Coronary artery (tissue), 2 donors: Measurements from ENCODE around the gene SAMHD1.
"Not testable (repeated sequence)": the region's sequence is repeated elsewhere in the genome, so short reads cannot be mapped to it uniquely, and the experiment has no call there.

ENCODE experiments used
- DNase-seq: peaks from one replicate; pipeline ENCODE4 v3.0.0-alpha.2; 2017; ENCODE audit warnings: low spot score
- H3K27ac ChIP-seq, 2 donors: fragments of 200-600 bp; sonication (generic); one replicate each; pipeline ENCODE4 v1.5.1; 2016 to 2019
- H3K4me3 ChIP-seq: fragments of 200-600 bp; sonication (generic); 2 replicates; pipeline ENCODE4 v1.5.1; 2016; ENCODE audit warnings: mild to moderate bottlenecking, moderate library complexity
- TF ChIP-seq, protein P1 (sequence below): fragments of 200-600 bp; sonication (generic); IDR thresholded peaks from one replicate; pipeline ENCODE4 v1.5.1; 2019; ENCODE audit warnings: antibody characterized with exemption

Gene SAMHD1

DNA sequence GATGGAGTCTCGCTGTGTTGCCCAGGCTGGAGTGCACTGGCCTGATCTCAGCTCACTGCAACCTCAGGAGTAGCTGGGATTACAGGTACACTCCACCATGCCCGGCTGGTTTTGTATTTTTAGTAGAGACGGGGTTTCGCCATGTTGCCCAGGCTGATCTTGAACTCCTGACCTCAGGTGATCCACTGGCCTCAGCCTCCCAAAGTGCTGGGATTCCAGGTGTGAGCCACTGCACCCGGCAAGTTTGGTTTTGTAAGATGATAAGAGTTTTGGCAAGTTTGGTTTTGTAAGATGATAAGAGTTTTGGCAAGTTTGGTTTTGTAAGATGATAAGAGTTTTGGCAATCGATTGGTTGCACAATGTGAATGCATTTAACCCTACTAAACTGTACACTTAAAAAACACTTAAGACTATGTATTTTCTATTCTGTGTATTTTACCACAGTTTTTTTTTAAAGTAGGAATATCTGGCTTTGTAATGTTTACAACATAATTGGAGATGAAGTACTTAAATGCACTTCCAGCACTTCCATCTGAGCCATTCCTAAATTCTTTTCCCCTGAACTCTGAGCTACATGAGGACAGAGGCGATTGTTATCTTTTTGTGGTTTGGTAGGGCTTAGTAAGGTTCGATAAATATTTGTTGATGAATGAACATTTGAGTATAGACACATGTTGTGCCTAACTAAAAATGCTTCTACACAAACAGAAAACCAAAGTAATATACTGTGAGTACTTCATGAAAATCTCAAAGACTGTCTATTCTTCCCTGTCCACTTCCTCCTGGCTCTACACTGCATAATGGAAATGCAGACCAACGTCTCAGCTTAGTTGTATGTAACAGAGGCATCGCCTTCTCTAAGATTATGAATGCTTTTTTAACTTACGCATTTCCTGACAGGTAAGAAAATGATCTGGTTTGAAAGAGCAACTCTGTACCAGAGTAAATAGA, 18.8 kb downstream of the SAMHD1 start:
- no peak for DNase-seq
- peak overlapping the region in 1 of 2 donors; percentile 38 for H3K27ac ChIP-seq
- TF ChIP-seq, protein P1, sequence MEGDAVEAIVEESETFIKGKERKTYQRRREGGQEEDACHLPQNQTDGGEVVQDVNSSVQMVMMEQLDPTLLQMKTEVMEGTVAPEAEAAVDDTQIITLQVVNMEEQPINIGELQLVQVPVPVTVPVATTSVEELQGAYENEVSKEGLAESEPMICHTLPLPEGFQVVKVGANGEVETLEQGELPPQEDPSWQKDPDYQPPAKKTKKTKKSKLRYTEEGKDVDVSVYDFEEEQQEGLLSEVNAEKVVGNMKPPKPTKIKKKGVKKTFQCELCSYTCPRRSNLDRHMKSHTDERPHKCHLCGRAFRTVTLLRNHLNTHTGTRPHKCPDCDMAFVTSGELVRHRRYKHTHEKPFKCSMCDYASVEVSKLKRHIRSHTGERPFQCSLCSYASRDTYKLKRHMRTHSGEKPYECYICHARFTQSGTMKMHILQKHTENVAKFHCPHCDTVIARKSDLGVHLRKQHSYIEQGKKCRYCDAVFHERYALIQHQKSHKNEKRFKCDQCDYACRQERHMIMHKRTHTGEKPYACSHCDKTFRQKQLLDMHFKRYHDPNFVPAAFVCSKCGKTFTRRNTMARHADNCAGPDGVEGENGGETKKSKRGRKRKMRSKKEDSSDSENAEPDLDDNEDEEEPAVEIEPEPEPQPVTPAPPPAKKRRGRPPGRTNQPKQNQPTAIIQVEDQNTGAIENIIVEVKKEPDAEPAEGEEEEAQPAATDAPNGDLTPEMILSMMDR = no peak
- H3K4me3 ChIP-seq = no peak overlapping the region

DNA sequence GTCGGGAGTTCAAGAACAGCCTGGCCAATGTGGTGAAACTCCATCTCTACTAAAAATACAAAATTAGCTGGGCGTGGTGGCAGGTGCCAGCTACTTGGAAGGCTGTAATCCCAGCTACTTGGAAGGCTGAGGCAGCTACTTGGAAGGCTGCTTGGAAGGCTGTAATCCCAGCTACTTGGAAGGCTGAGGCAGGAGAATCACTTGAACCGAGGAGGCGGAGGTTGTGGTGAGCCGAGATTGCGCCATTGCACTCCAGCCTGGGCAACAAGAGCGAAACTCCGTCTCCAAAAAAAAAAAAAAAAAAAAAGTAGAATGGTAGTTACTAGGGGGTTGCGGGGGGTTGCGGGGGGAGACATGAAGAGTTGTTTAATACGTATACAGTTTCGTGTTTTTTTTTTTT, 19.4 kb downstream of the SAMHD1 start:
- not testable (repeated sequence) for DNase-seq, H3K27ac ChIP-seq, H3K4me3 ChIP-seq

DNA sequence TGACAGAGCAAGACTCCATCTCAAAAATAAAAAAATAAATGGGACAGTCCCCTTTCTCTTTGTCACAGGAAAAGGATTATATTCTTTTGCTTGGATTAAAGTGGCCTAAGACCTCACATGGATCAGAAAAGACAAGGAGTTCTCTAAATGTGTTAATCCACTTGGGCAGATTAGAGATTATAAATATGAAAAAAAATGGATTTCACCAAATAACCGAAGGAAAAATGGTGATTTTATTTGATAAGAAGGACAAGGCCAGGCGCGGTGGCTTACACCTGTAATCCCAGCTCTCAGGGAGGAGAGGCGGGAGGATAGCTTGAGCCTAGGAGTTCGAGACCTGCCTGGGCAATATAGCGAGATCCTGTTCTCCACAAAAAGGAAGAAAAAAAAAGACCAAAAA, 21.8 kb downstream of the SAMHD1 start:
- no peak for DNase-seq
- TF ChIP-seq, protein P1 = no peak
- no peak overlapping the region for H3K4me3 ChIP-seq
- no peak overlapping the region for H3K27ac ChIP-seq

DNA sequence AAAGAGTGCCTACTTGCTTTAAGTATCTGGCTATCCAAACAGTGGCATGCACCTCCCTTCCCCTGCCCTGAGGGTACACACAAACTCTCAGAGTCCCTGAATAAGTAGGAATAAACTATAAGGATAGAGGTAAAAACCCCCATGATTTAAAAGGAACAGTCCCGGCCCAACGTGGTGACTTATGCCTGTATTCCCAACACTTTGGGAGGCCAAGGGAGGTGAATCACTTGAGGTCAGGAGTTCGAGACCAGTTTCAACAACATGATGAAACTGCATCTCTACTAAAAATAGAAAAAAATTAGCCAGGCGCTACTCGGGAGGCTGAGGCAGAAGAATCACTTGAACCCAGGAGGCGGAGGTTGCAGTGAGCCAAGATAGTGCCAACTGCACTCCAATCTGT, 22.2 kb downstream of the SAMHD1 start:
- TF ChIP-seq, protein P1 = no peak
- Histone ChIP-seq H3K4me3 (no peak overlapping the region), H3K27ac (peak overlapping the region in 1 of 2 donors; percentile 59)
- no peak for DNase-seq

DNA sequence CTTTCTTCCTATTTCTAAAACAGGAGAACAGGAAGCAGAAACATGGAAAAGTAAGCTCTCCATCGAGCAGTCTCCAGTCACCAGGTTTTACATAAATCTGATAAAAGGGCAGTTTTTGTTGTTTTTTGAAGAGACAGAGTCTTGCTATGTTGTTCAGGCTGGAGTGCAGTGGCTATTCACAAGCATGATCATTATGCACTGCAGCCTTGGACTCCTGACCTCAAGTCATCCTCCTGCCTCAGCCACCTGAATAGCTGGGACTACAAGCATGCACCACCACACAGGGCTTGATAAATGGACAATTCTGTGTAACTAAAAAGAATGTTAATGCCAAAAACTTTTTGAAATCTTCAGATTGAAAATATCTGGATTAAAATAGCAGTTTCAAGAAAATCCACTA, 23.8 kb downstream of the SAMHD1 start:
- TF ChIP-seq, protein P1 = no peak
- no peak overlapping the region for H3K27ac ChIP-seq
- DNase-seq = no peak
- H3K4me3 ChIP-seq = no peak overlapping the region

DNA sequence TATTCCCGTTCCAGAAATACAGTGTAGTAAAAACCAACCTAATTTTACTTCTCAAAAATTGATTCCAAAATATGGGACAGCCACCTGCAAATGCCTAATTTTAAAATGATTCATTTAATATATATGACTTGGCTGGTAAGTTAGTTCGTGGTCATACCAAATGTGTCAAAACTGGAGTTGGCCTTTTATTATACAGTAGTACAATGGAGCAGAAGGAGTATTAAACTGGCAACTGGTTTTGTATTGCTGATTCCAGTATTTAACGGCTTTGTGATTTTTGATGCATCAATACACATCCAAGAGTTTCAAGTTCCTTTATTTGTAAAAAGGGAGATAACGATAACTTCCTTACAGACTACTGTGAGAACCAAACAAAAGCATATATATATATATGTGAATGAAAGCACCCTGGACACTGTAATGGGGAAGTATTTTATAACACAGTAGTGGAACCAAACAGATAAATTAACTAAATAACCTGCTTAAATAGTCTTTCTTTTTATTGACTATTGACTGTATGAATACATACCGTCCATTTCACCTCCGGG, 24.8 kb downstream of the SAMHD1 start:
- H3K27ac ChIP-seq = no peak overlapping the region
- no peak for DNase-seq
- no peak overlapping the region for H3K4me3 ChIP-seq
- TF ChIP-seq, protein P1 = no peak

DNA sequence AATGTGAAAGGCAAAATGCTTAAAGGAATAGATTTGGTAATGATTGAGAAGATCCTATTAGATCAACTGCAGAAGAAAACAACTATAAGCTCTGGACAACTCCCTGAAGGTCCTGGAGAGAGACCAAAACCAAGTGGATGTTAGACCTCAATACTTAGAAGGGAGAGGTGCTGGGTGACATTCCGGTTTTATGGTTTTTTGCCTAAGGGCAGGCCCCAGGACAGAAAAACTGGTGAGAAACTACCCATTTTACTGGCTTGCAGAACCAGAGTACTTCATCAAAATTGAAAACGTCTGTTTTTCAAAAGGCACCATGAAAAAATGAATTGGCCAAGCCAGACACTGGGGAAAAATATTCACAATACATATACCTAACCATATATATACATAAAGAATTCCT, 26.3 kb downstream of the SAMHD1 start:
- TF ChIP-seq, protein P1 = no peak
- H3K27ac ChIP-seq = no peak overlapping the region
- DNase-seq = no peak
- no peak overlapping the region for H3K4me3 ChIP-seq
